RWPE1 (cell line): Measurements from ENCODE around the gene DLST.

Source experiments
- CTCF ChIA-PET: fragments of 350-600 bp; sonication (Branson Sonifier 250); formaldehyde crosslinking; extraction: SDS; loops from one replicate; lab custom pipeline; 2021; lab: Yijun Ruan, JAX
- POLR2A ChIA-PET: fragments of 400-600 bp; formaldehyde crosslinking; extraction: SDS; loops from one replicate; lab custom pipeline; 2020; ENCODE audit warnings: antibody characterized with exemption; ENCODE audit not compliant: low non-redundant PET; lab: Yijun Ruan, JAX
- DNase-seq: peaks from one replicate; pipeline ENCODE4 v3.0.0; 2012; ENCODE audit warnings: low spot score
- H3K27ac ChIP-seq: fragments of 450-650 bp; 2 replicates; pipeline ENCODE4 v1.5.1; 2017
- CTCF ChIP-seq: fragments of 450-650 bp; conservative IDR thresholded peaks from 2 replicates; pipeline ENCODE4 v1.5.1; 2017; ENCODE audit warnings: low read depth, mild to moderate bottlenecking

DLST gene

GRCh38 chr14:74952697-74953484 lies 71.2 kb downstream of the DLST start:
- CTCF ChIA-PET = interaction anchor here (0.6 to 1.4 kb wide), 3 partner anchors 12 to 608 kb away, joined by 3 to 8 read pairs (median 6); no protein-coding TSS in a partner anchor
- POLR2A ChIA-PET = no interaction called here
- DNase-seq = no peak
- H3K27ac ChIP-seq = peak overlapping the region; percentile 60
- TF ChIP-seq CTCF = no peak
